GM10266 (cell line): ENCODE measurements around the gene SLCO3A1.

Experiments
- DNase-seq: peaks from one replicate; pipeline ENCODE4 v3.0.0; 2012; ENCODE audit errors: extremely low spot score
- CTCF ChIP-seq: IDR thresholded peaks from 2 replicates; pipeline ENCODE4 v1.5.1; 2012; ENCODE audit warnings: mild to moderate bottlenecking, low read depth; ENCODE audit not compliant: control insufficient read depth, insufficient read depth; ENCODE audit errors: missing control alignments

Gene SLCO3A1

DNA sequence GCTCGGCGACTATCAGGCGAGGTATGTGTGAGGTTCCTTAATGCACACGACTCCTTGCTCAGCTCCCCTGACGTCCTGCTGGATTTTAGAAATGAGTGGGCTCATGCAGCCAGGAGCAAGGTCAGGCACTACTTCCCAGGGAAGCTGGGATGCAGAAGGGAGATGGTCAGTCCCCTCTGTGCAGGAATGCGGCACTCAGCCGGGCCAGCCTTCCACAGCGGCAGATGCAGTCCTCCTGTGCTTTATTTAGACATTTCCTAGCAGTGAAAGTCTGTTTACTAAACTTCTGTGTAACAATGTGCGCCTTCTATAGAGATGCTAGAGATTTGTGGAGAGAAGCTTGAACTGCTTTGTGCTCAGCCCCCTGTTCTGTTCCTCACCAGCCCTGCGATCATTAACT is 252.1 kb downstream of the SLCO3A1 start:
- no peak for DNase-seq
- TF ChIP-seq CTCF: no peak

DNA sequence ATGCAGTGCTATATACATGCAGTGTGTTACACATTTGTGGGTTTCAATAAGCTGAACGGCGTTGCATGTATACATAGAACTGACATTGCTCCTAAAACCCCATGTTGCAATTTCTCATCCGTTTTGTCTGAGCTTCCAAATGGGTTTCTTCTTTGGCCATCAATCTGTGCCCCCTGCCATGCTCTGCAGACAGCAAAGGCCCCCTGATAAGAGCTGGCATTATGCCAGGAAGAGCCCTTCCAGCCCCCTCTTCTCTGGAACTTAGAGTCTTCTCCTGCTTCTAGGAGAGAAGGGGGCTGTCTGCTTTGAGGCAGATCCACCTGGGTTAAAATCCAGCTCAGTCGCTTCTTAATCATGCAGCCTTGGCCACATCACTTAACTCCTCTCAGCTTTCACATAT is 254.0 kb downstream of the SLCO3A1 start:
- TF ChIP-seq CTCF: no peak
- no peak for DNase-seq

GRCh38 chr15:92109191-92109873 is 255.8 kb downstream of the SLCO3A1 start:
- no peak for DNase-seq

GRCh38 chr15:92111291-92111690 is 257.8 kb downstream of the SLCO3A1 start:
- no peak for TF ChIP-seq CTCF
- no peak for DNase-seq

More at GRCh38 chr15:92109191-92109873, 255.8 kb downstream of the SLCO3A1 start:
- no peak for TF ChIP-seq CTCF

DNA sequence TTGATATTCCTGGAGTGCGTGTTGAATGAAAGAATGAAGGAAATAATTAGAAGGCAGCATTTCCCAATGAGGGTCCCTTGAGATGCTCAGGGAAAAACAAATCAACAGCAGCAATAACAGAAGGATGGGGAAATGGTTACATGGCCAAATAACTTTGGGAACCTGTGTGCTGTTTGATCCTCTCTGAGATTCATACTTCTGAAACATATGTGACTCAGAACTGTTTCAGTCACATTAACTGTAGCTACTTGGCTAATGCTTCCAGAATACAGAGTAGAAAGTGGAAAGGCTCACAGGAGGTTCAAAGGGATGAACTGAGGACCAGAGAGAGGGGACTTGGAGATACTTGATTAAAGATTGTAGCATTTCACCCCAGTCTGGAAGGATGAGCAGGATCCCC is 258.2 kb downstream of the SLCO3A1 start:
- no peak for TF ChIP-seq CTCF
- no peak for DNase-seq

DNA sequence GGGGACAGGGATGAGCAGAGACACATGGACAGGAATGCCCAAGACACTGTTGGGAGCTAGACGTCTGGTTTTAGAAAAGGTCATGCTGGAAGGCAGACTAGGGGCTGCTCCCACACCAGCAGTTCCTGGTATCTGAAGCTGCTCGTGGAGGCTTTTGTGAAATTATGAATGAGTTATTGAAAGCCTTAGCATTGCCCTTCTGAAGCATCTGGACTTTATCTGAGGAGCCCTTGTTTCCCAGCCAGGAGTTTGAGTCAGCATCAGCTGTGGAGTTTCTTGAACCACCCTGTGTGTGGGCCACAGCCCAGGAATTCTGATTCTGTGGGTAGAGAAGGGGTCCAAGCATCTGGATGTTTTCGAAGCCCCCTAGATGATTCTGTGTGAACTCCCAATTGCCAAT is 258.7 kb downstream of the SLCO3A1 start:
- TF ChIP-seq CTCF: no peak
- no peak for DNase-seq

DNA sequence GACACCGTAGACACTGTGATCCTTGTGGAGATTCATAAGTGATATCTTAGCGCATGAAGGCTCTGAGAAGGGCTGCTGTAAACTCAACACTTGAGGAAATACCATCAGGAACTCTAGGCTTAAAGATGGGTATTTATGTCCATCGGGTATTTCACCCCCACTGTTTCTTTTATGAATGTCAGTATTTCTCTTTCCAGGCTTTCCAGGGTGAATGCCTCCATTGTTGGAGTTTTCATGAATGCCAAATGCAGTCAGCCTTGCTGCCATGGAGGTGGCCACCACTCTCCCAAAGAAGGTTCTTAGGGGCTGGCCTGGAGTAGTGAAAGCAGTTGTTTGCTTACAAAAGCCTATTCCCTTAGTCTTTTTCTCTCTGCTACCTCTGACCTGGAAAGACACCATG is 259.2 kb downstream of the SLCO3A1 start:
- DNase-seq: no peak
- TF ChIP-seq CTCF: no peak
